Neural cell (in vitro differentiated cells): ENCODE measurements around the gene NDE1. TPM values are rescaled to one million over a fixed set of nuclear protein-coding genes. Genes with fewer than 3 reads are reported as not detected.

Experiments
- H2AFZ ChIP-seq: fragments of 200-600, 300-800 bp; sonication (generic), shearing (Covaris generic); 2 replicates; pipeline ENCODE4 v1.6.0; 2014; ENCODE audit warnings: low read depth, mild to moderate bottlenecking, antibody characterized with exemption, low read length, moderate library complexity
- H3F3A ChIP-seq: fragments of 200-600 bp; shearing (Covaris generic); 2 replicates; pipeline ENCODE4 v1.6.1; 2016; ENCODE audit warnings: mild to moderate bottlenecking, moderate library complexity, mixed read lengths, antibody characterized with exemption, low read length; ENCODE audit not compliant: insufficient read depth, poor library complexity, severe bottlenecking
- H3K27ac ChIP-seq: fragments of 200-600, 300-800 bp; sonication (generic), shearing (Covaris generic); 2 replicates; pipeline ENCODE4 v1.5.1; 2014; ENCODE audit warnings: mild to moderate bottlenecking, low read length, moderate library complexity
- H3K27me3 ChIP-seq: fragments of 300-800, 200-600 bp; sonication (generic), shearing (Covaris generic); 2 replicates; pipeline ENCODE4 v1.6.0; 2014; ENCODE audit warnings: mild to moderate bottlenecking, low read depth, low read length, moderate library complexity; ENCODE audit not compliant: insufficient read depth
- H3K36me3 ChIP-seq: fragments of 300-800, 200-600 bp; sonication (generic), shearing (Covaris generic); 2 replicates; pipeline ENCODE4 v1.5.1; 2014; ENCODE audit warnings: mild to moderate bottlenecking, antibody characterized with exemption, low read length, moderate library complexity; ENCODE audit not compliant: insufficient read depth
- H3K4me2 ChIP-seq: fragments of 300-800, 200-600 bp; sonication (generic), shearing (Covaris generic); 2 replicates; pipeline ENCODE4 v1.6.0; 2014; ENCODE audit warnings: mild to moderate bottlenecking, low read length
- H3K4me3 ChIP-seq: fragments of 300-800, 200-600 bp; sonication (generic), shearing (Covaris generic); 2 replicates; pipeline ENCODE4 v1.5.1; 2014; ENCODE audit warnings: mild to moderate bottlenecking, low read length, moderate library complexity
- H3K79me2 ChIP-seq: fragments of 200-600 bp; shearing (Covaris generic); replicated peaks from 2 replicates; pipeline ENCODE4 v1.6.0; 2014; ENCODE audit warnings: mild to moderate bottlenecking, low read length, moderate library complexity; ENCODE audit not compliant: insufficient read depth
- H3K9ac ChIP-seq: fragments of 300-800, 200-600 bp; sonication (generic), shearing (Covaris generic); 2 replicates; pipeline ENCODE4 v1.6.1; 2016; ENCODE audit warnings: mild to moderate bottlenecking, low read length, mixed read lengths
- H3K9me2 ChIP-seq: fragments of 200-600 bp; shearing (Covaris generic); 2 replicates; pipeline ENCODE4 v1.6.1; 2016; ENCODE audit warnings: mild to moderate bottlenecking, low read length, mixed read lengths; ENCODE audit not compliant: insufficient read depth
- H3K9me3 ChIP-seq: fragments of 200-600, 300-800 bp; sonication (generic), shearing (Covaris generic); 2 replicates; pipeline ENCODE4 v1.6.1; 2016; ENCODE audit warnings: mild to moderate bottlenecking, mixed run types, low read length, moderate library complexity, mixed read lengths
- H4K20me1 ChIP-seq: fragments of 200-600 bp; shearing (Covaris generic); 2 replicates; pipeline ENCODE4 v1.6.1; 2016; ENCODE audit warnings: mild to moderate bottlenecking, mixed run types; ENCODE audit not compliant: insufficient read depth
- CTCF ChIP-seq: fragments of 450-650 bp; IDR thresholded peaks from 2 replicates; pipeline ENCODE4 v1.5.1; 2014; ENCODE audit warnings: antibody characterized with exemption, mild to moderate bottlenecking, moderate library complexity; ENCODE audit not compliant: poor library complexity, severe bottlenecking
- EP300 ChIP-seq: fragments of 450-650 bp; conservative IDR thresholded peaks from 2 replicates; pipeline ENCODE4 v1.6.1; 2014; ENCODE audit warnings: antibody characterized with exemption, mild to moderate bottlenecking, moderate library complexity; ENCODE audit not compliant: poor library complexity, severe bottlenecking
- EZH2 ChIP-seq: fragments of 200-600, 300-800 bp; shearing (Covaris generic), sonication (generic); IDR thresholded peaks from 2 replicates; pipeline ENCODE4 v1.6.1; 2014; ENCODE audit warnings: antibody characterized with exemption, low read length, borderline replicate concordance, mild to moderate bottlenecking; ENCODE audit not compliant: insufficient read depth, poor library complexity, severe bottlenecking
- MXI1 ChIP-seq: fragments of 450-650 bp; conservative IDR thresholded peaks from 2 replicates; pipeline ENCODE4 v1.6.1; 2014; ENCODE audit warnings: antibody characterized with exemption, mild to moderate bottlenecking; ENCODE audit not compliant: poor library complexity, severe bottlenecking
- POLR2AphosphoS5 ChIP-seq: IDR thresholded peaks from 2 replicates; pipeline ENCODE4 v1.6.1; 2012
- RAD21 ChIP-seq: fragments of 450-650 bp; conservative IDR thresholded peaks from 2 replicates; pipeline ENCODE4 v1.6.1; 2014; ENCODE audit warnings: antibody characterized with exemption, mild to moderate bottlenecking, moderate library complexity
- REST ChIP-seq: IDR thresholded peaks from 2 replicates; pipeline ENCODE4 v1.6.1; 2012; ENCODE audit warnings: borderline replicate concordance
- SMC3 ChIP-seq: fragments of 450-650 bp; conservative IDR thresholded peaks from 2 replicates; pipeline ENCODE4 v1.6.1; 2014; ENCODE audit warnings: antibody characterized with exemption, mild to moderate bottlenecking, moderate library complexity; ENCODE audit not compliant: poor library complexity
- TAF1 ChIP-seq: IDR thresholded peaks from 2 replicates; pipeline ENCODE4 v1.6.1; 2012; ENCODE audit warnings: low read depth
- polyA plus RNA-seq: library from polyadenylated mRNA; depleted of rRNA; stranded (reverse); fragments of >200 nt; gene quantifications from 2 replicates; pipeline ENCODE4 v1.2.3, GENCODE V29; 2014

Gene NDE1
- polyA plus RNA-seq, 1 donor from 2014 or later, result not detected

- H3K36me3 ChIP-seq, result no peaks in the 10 kb centered on the region
- no peak overlapping the region for H2AFZ ChIP-seq
- no peaks in the 10 kb centered on the region for H3K9me2 ChIP-seq
- H3K27ac ChIP-seq, result no peak overlapping the region
- H3K9ac ChIP-seq, result no peak overlapping the region
- no peaks in the 10 kb centered on the region for H3F3A ChIP-seq
- H3K4me2 ChIP-seq, result no peak overlapping the region
- H3K4me3 ChIP-seq, result no peak overlapping the region
- H4K20me1 ChIP-seq, result no peaks in the 10 kb centered on the region
- H3K9me3 ChIP-seq, result no peaks in the 10 kb centered on the region
- no peaks in the 10 kb centered on the region for H3K27me3 ChIP-seq
- TF ChIP-seq CTCF, result no peak
- H3K79me2 ChIP-seq, result no peaks in the 10 kb centered on the region
Observed at GRCh38 chr16:15708997-15709396, 59.0 kb downstream of the NDE1 start.

- H3K9ac ChIP-seq, result no peak overlapping the region
- H3K27me3 ChIP-seq, result no peaks in the 10 kb centered on the region
- H3K4me2 ChIP-seq, result no peak overlapping the region
- no peak overlapping the region for H3K27ac ChIP-seq
- no peaks in the 10 kb centered on the region for H3K9me2 ChIP-seq
- no peaks in the 10 kb centered on the region for H3K36me3 ChIP-seq
- H3K9me3 ChIP-seq, result no peaks in the 10 kb centered on the region
- no peak overlapping the region for H2AFZ ChIP-seq
- TF ChIP-seq SMC3 (no peak), POLR2AphosphoS5 (no peak), EZH2 (no peak), REST (no peak), EP300 (no peak), RAD21 (no peak), MXI1 (no peak), TAF1 (no peak), CTCF (no peak)
- H3K4me3 ChIP-seq, result no peak overlapping the region
- H3K79me2 ChIP-seq, result no peaks in the 10 kb centered on the region
- H4K20me1 ChIP-seq, result no peaks in the 10 kb centered on the region
- no peaks in the 10 kb centered on the region for H3F3A ChIP-seq
Observed at GRCh38 chr16:15714393-15715172, 64.5 kb downstream of the NDE1 start.
